GM19463 (cell line): ENCODE data around the gene P2RX1.
"Not testable (repeated sequence)": the region's sequence is repeated elsewhere in the genome, so short reads cannot be mapped to it uniquely, and the experiment has no call there.

Source experiments
- ATAC-seq: cut with Tn5 transposase; IDR thresholded peaks from one replicate; pipeline ENCODE4 v1.9.1; 2021; ENCODE audit warnings: mild to moderate bottlenecking, moderate library complexity; ENCODE audit not compliant: unreplicated experiment

The P2RX1 gene

GRCh38 chr17:3861761-3862681 is 54.2 kb downstream of the P2RX1 start:
- no peak for ATAC-seq

- ATAC-seq, result no peak
Observed at GRCh38 chr17:3860939-3861700, 55.1 kb downstream of the P2RX1 start.

- no peak for ATAC-seq
Observed at GRCh38 chr17:3859940-3860339, 56.3 kb downstream of the P2RX1 start.

GRCh38 chr17:3857261-3858105 is 58.8 kb downstream of the P2RX1 start:
- ATAC-seq, result no peak

- ATAC-seq, result not testable (repeated sequence)
Observed at GRCh38 chr17:3854204-3854603, 62.1 kb downstream of the P2RX1 start.

- no peak for ATAC-seq
Observed at GRCh38 chr17:3852561-3852960, 63.7 kb downstream of the P2RX1 start.

- ATAC-seq, result no peak
Observed at GRCh38 chr17:3851461-3852100, 64.7 kb downstream of the P2RX1 start.

GRCh38 chr17:3848229-3848835 is 67.9 kb downstream of the P2RX1 start:
- ATAC-seq, result no peak

- no peak for ATAC-seq
Observed at GRCh38 chr17:3847165-3847670, 69.0 kb downstream of the P2RX1 start.
